H1 (cell line): ENCODE data around the gene LRRC27. TPM values are rescaled to one million over a fixed set of nuclear protein-coding genes. Genes with fewer than 3 reads are reported as not detected.
A peak's percentile ranks its signal among the peaks of the same experiment; 100 is the strongest.

ENCODE experiments used
- CTCF ChIA-PET: fragments of 300-600 bp; sonication (Branson Sonifier 250); formaldehyde crosslinking; loops from one replicate; lab custom pipeline; 2021; ENCODE audit not compliant: partially characterized antibody; lab: Charles Lee
- POLR2A ChIA-PET: fragments of 300-600 bp; sonication (Branson Sonifier 250); formaldehyde crosslinking; loops from one replicate; lab custom pipeline; 2021; ENCODE audit warnings: inconsistent platforms; ENCODE audit not compliant: partially characterized antibody; lab: Charles Lee
- DNase-seq, 2 experiments: peaks; one replicate each; pipeline versions ENCODE4 v3.0.0 to v3.0.0-alpha.2; 2010 to 2022; ENCODE audit warnings: low spot score in 2 of 2, low read depth in 1 of 2, mixed read lengths in 1 of 2
- FAIRE-seq: peaks from 2 replicates; lab custom pipeline; 2011; peaks lifted over from hg19 to GRCh38; lab: Jason Lieb, UNC
- H2AFZ ChIP-seq: 2 replicates; pipeline ENCODE4 v1.8.1; 2012; ENCODE audit warnings: low read length, inconsistent platforms
- H2AK5ac ChIP-seq: 2 replicates; pipeline ENCODE4 v1.6.1; 2013; ENCODE audit warnings: low read depth, low read length
- H2BK120ac ChIP-seq: replicated peaks from 2 replicates; pipeline ENCODE3; 2013; ENCODE audit warnings: low read depth, low read length, inconsistent platforms
- H2BK12ac ChIP-seq: 2 replicates; pipeline ENCODE4 v1.6.1; 2013; ENCODE audit warnings: low read depth, low read length
- H2BK15ac ChIP-seq: 2 replicates; pipeline ENCODE4 v1.6.1; 2013; ENCODE audit warnings: low read length
- H2BK20ac ChIP-seq: 2 replicates; pipeline ENCODE4 v1.6.1; 2013; ENCODE audit warnings: low read length
- H2BK5ac ChIP-seq: 2 replicates; pipeline ENCODE4 v1.6.1; 2013; ENCODE audit warnings: low read depth, low read length
- H3K14ac ChIP-seq: 2 replicates; pipeline ENCODE4 v1.6.1; 2013; ENCODE audit warnings: inconsistent platforms; ENCODE audit not compliant: insufficient read length
- H3K18ac ChIP-seq: 2 replicates; pipeline ENCODE4 v1.6.1; 2013; ENCODE audit warnings: low read length; ENCODE audit errors: extremely low read depth
- H3K23ac ChIP-seq: 2 replicates; pipeline ENCODE4 v1.6.1; 2013; ENCODE audit warnings: inconsistent platforms; ENCODE audit not compliant: insufficient read length
- H3K23me2 ChIP-seq: 2 replicates; pipeline ENCODE4 v1.6.1; 2013; ENCODE audit warnings: low read depth, low read length
- H3K27ac ChIP-seq: 2 replicates; pipeline ENCODE4 v1.6.1; 2011; ENCODE audit warnings: low read depth, low read length, inconsistent platforms
- H3K27me3 ChIP-seq, 4 experiments: replicated peaks in 1 of 4; 1 replicate in 1 of 4; 2 replicates in 3 of 4; pipeline versions ENCODE4 v1.6.1 to v1.8.1; 2011 to 2013; ENCODE audit warnings: low read length in 3 of 4, mild to moderate bottlenecking in 3 of 4, inconsistent platforms in 2 of 4, mixed read lengths in 2 of 4, moderate library complexity in 1 of 4; ENCODE audit not compliant: control insufficient read depth in 3 of 4, insufficient read depth in 3 of 4; ENCODE audit errors: extremely low read depth in 1 of 4
- H3K36me3 ChIP-seq, 4 experiments: 2 replicates each; pipeline versions ENCODE4 v1.6.1 to v1.8.1; 2011 to 2013; ENCODE audit warnings: mild to moderate bottlenecking in 4 of 4, low read length in 3 of 4, moderate library complexity in 2 of 4, control low read depth in 1 of 4, inconsistent platforms in 1 of 4; ENCODE audit not compliant: insufficient read depth in 4 of 4, control insufficient read depth in 2 of 4
- H3K4ac ChIP-seq: replicated peaks from 2 replicates; pipeline ENCODE3; 2013; ENCODE audit warnings: low read length, low read depth, mixed read lengths, inconsistent platforms; ENCODE audit not compliant: insufficient read length
- H3K4me1 ChIP-seq, 4 experiments: replicated peaks in 1 of 4; 1 replicate in 1 of 4; 2 replicates in 3 of 4; pipeline versions ENCODE4 v1.6.1 to v1.8.1; 2011 to 2013; ENCODE audit warnings: low read length in 3 of 4, inconsistent platforms in 2 of 4, mixed read lengths in 1 of 4; ENCODE audit not compliant: insufficient read depth in 4 of 4, control insufficient read depth in 3 of 4
- H3K4me2 ChIP-seq, 2 experiments: 2 replicates each; pipeline versions ENCODE4 v1.6.1 to v1.8.1; 2011 to 2013; ENCODE audit warnings: low read depth in 2 of 2, low read length in 2 of 2, control low read depth in 1 of 2, inconsistent platforms in 1 of 2, mild to moderate bottlenecking in 1 of 2; ENCODE audit not compliant: insufficient read depth in 1 of 2
- H3K4me3 ChIP-seq, 4 experiments: fragments of 200-600, 300-600 bp in 1 of 4; sonication (generic), shearing (Covaris generic), sonication (Bioruptor Twin) in 1 of 4; 2 replicates each; pipeline versions ENCODE4 v1.5.1 to v1.8.1; 2011 to 2016; ENCODE audit warnings: low read length in 4 of 4, low read depth in 3 of 4, control low read depth in 2 of 4, inconsistent platforms in 2 of 4, mild to moderate bottlenecking in 2 of 4, mixed read lengths in 1 of 4, moderate library complexity in 1 of 4; ENCODE audit not compliant: insufficient read depth in 2 of 4; ENCODE audit errors: extremely low read depth in 1 of 4
- H3K56ac ChIP-seq: replicated peaks from 2 replicates; pipeline ENCODE3; 2013; ENCODE audit warnings: low read depth, mild to moderate bottlenecking, mixed read lengths, low read length, inconsistent platforms; ENCODE audit not compliant: insufficient read length
- H3K79me1 ChIP-seq: 2 replicates; pipeline ENCODE4 v1.6.1; 2013; ENCODE audit warnings: low read depth, low read length, control low read depth
- H3K79me2 ChIP-seq, 2 experiments: 2 replicates each; pipeline versions ENCODE4 v1.6.1 to v1.8.1; 2012 to 2013; ENCODE audit warnings: low read length in 2 of 2, mild to moderate bottlenecking in 2 of 2, inconsistent platforms in 1 of 2; ENCODE audit not compliant: insufficient read depth in 2 of 2, control insufficient read depth in 1 of 2
- H3K9ac ChIP-seq, 4 experiments: replicated peaks in 1 of 4; 1 replicate in 1 of 4; 2 replicates in 3 of 4; pipeline versions ENCODE4 v1.6.1 to v1.8.1; 2011 to 2013; ENCODE audit warnings: low read depth in 3 of 4, low read length in 3 of 4, control low read depth in 2 of 4, mild to moderate bottlenecking in 2 of 4, moderate library complexity in 2 of 4, inconsistent platforms in 1 of 4; ENCODE audit errors: extremely low read depth in 1 of 4
- H3K9me3 ChIP-seq, 2 experiments: 2 replicates each; pipeline versions ENCODE4 v1.6.1 to v1.8.1; 2012 to 2013; ENCODE audit warnings: mild to moderate bottlenecking in 2 of 2, moderate library complexity in 2 of 2, control low read depth in 1 of 2, inconsistent platforms in 1 of 2, low read depth in 1 of 2, low read length in 1 of 2, mixed read lengths in 1 of 2; ENCODE audit not compliant: insufficient read depth in 2 of 2
- H4K20me1 ChIP-seq, 2 experiments: replicated peaks in 1 of 2; 2 replicates each; pipeline versions ENCODE3 to v1.8.1; 2011 to 2013; ENCODE audit warnings: inconsistent platforms in 2 of 2, low read length in 2 of 2, mild to moderate bottlenecking in 1 of 2; ENCODE audit not compliant: insufficient read depth in 2 of 2, control insufficient read depth in 1 of 2
- H4K5ac ChIP-seq: 2 replicates; pipeline ENCODE4 v1.6.1; 2013; ENCODE audit warnings: low read length, low read depth, mixed read lengths, inconsistent platforms; ENCODE audit not compliant: insufficient read length
- H4K8ac ChIP-seq: 2 replicates; pipeline ENCODE4 v1.8.0; 2013; ENCODE audit warnings: mild to moderate bottlenecking, moderate library complexity, low read length, inconsistent platforms; ENCODE audit not compliant: insufficient read depth; ENCODE audit errors: extremely low read depth
- H4K91ac ChIP-seq: replicated peaks from 2 replicates; pipeline ENCODE3; 2013; ENCODE audit warnings: low read length, mixed read lengths, inconsistent platforms; ENCODE audit not compliant: insufficient read length
- ASH2L ChIP-seq: fragments of 200-600, 300-600 bp; sonication (generic); IDR thresholded peaks from one replicate; pipeline ENCODE4 v1.7.1; 2017; ENCODE audit warnings: low read length
- WGBS, 2 experiments: shearing (Covaris generic) in 1 of 2; methylation state at CpG; one replicate each; pipeline versions ENCODE4 v1.1.6 to v1.1.7; 2013 to 2015; ENCODE audit warnings: low lambda C conversion rate in 2 of 2, mixed read lengths in 2 of 2, inconsistent platforms in 1 of 2, low coverage in 1 of 2, missing lambda C conversion rate in 1 of 2; ENCODE audit not compliant: insufficient replicate concordance in 2 of 2, insufficient coverage in 1 of 2, insufficient read length in 1 of 2; ENCODE audit errors: extremely low coverage in 1 of 2, missing lambda C conversion rate in 1 of 2; 5-methylcytosine and 5-hydroxymethylcytosine counted together
- polyA plus RNA-seq, 7 experiments: library from polyadenylated mRNA; depleted of rRNA in 3 of 7; stranded (reverse) in 5 of 7; unstranded in 2 of 7; fragments of >200 nt in 5 of 7; fragments of 200-250 nt in 2 of 7; gene quantifications; 1 replicate in 5 of 7; 2 replicates in 1 of 7; 4 replicates in 1 of 7; pipeline versions ENCODE4 v1.2.1 to v1.2.3, GENCODE V29; 2011 to 2013; ENCODE audit warnings: missing spikeins in 2 of 7, mixed read lengths in 2 of 7
- total RNA-seq: library from RNA; stranded (reverse); fragmentation: NEBNext Ultra II Directional; extraction: Animal tissue kit (Norgen Biotek cat#: 25700); gene quantifications from 2 replicates; pipeline ENCODE4 v1.2.1, GENCODE V29; 2021

The LRRC27 gene
- total and polyA plus RNA-seq, 2 of the 8 experiments (the other 6 are each of a cell fraction or from before 2014, with no cell fraction given), result 1.2 to 3.8 TPM

DNA sequence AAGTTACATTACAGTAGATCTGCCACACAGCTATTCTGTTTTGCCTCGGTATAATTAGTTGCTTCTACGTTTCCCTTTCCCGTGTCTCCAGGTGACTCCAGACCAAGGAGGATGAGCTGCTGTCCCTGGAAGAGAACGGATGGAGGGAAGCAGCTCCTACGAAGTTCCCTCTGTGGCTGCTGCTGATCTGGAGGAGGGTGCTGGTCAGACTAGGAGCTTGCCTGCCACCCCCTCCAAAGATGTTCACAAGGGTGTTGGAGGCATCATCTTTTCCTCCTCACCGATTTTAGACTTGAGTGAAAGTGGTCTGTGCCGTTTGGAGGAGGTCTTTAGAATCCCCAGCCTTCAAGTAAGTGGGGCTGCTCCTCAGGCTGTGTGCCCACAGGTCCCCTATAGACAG is 1.4 kb downstream of the LRRC27 start:
- Histone ChIP-seq H4K20me1 (no peaks in the 10 kb centered on the region), H3K4me2 (no peak overlapping the region; a peak in 1 of 4 replicates), H2BK120ac (no peak overlapping the region), H3K18ac (no peak overlapping the region), H2BK20ac (no peak overlapping the region), H3K14ac (no peak overlapping the region), H3K4ac (no peak overlapping the region), H3K27me3 (0 out of 7 replicates have a peak, but pooled peaks cover 0 to 3% (median 0%) of the 10 kb centered on the region in 4 experiments), H3K79me1 (no peaks in the 10 kb centered on the region; the same call in 1 of the 2 replicates), H3K27ac (no peak overlapping the region), H3K56ac (no peak overlapping the region), H2AK5ac (no peak overlapping the region), H2BK15ac (peak overlapping the region; percentile 99; the same call in 1 of the 2 replicates), H3K36me3 (no peaks in the 10 kb centered on the region), H3K4me1 (peaks cover 5 to 16% (median 6%) of the 10 kb centered on the region in 4 experiments), H3K9me3 (no peaks in the 10 kb centered on the region), H3K23ac (no peak overlapping the region), H3K9ac (no peak overlapping the region), H4K91ac (no peak overlapping the region), H2BK5ac (no peak overlapping the region), H3K79me2 (peaks cover 4 to 28% of the 10 kb centered on the region in 2 experiments), H3K23me2 (peaks cover 9% of the 10 kb centered on the region), H4K8ac (no peak overlapping the region), H2AFZ (no peak overlapping the region), H3K4me3 (no peak overlapping the region), H4K5ac (no peak overlapping the region), H2BK12ac (no peak overlapping the region; the same call in 1 of the 2 replicates)
- TF ChIP-seq ASH2L, result no peak
- ChIA-PET CTCF (interaction anchor here (0.6 to 1.2 kb wide), 5 partner anchors 19 to 311 kb away, joined by 3 to 5 read pairs (median 4); no protein-coding TSS in a partner anchor), POLR2A (no interaction called here)
- no peak for DNase-seq
- no peak for FAIRE-seq
- 82% methylated on average over 7 of the region's 7 CpGs; no CpG with 5 or more reads in 1 of the 2 experiments for WGBS, 2 experiments
